HUES48 (cell line): ENCODE data around the gene FCER1A.

Source experiments
- H3K27ac ChIP-seq: one replicate; pipeline ENCODE4 v1.7.0; 2013; ENCODE audit warnings: low read depth, low read length, inconsistent platforms
- H3K27me3 ChIP-seq: 2 replicates; pipeline ENCODE4 v1.6.1; 2013; ENCODE audit warnings: mild to moderate bottlenecking, low read length; ENCODE audit not compliant: control insufficient read depth, insufficient read depth
- H3K36me3 ChIP-seq: 2 replicates; pipeline ENCODE4 v1.6.1; 2013; ENCODE audit warnings: low read length; ENCODE audit not compliant: control insufficient read depth, insufficient read depth
- H3K4me1 ChIP-seq: 2 replicates; pipeline ENCODE4 v1.6.1; 2013; ENCODE audit warnings: mild to moderate bottlenecking, low read length; ENCODE audit not compliant: control insufficient read depth, insufficient read depth
- H3K4me3 ChIP-seq: 2 replicates; pipeline ENCODE4 v1.5.1; 2013; ENCODE audit warnings: mild to moderate bottlenecking, low read depth, low read length
- H3K9ac ChIP-seq: 2 replicates; pipeline ENCODE4 v1.6.1; 2013; ENCODE audit warnings: mild to moderate bottlenecking, low read depth, low read length, moderate library complexity
- H3K9me3 ChIP-seq: 2 replicates; pipeline ENCODE4 v1.6.1; 2013; ENCODE audit warnings: low read length; ENCODE audit not compliant: control insufficient read depth, insufficient read depth

Gene FCER1A

DNA sequence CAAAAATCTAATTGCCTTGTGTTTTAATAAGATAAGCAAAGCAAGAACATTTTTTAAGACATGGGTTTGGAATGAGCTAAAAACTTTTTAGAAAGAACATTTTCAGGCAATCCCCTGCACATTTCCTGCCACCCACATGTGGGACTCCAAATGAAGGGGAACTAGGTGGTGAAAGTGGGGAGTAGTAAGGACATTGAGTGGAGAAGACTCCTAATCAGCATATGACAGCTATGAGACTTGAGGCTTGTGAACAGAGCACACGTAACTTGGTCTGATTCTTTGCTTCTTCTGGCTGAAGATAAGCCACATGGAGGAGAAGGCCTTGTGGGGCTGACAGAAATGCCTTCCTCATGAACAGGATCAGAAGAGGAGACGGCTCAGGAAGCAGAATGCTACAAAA is 50.3 kb downstream of the FCER1A start:
- H3K27me3 ChIP-seq, result no peaks in the 10 kb centered on the region
- no peak overlapping the region for H3K27ac ChIP-seq
- H3K4me1 ChIP-seq, result no peaks in the 10 kb centered on the region
- no peak overlapping the region for H3K4me3 ChIP-seq
- H3K36me3 ChIP-seq, result no peaks in the 10 kb centered on the region
- H3K9me3 ChIP-seq, result no peaks in the 10 kb centered on the region; the same call in 1 of the 2 replicates
- H3K9ac ChIP-seq, result no peak overlapping the region
